ENCODE results near the gene RPLP2. TPM values are rescaled to one million over a fixed set of nuclear protein-coding genes. Genes with fewer than 3 reads are reported as not detected.
A peak's percentile ranks its signal among the peaks of the same experiment; 100 is the strongest.

The RPLP2 gene
- total RNA-seq, 1 experiment from 2014 or later = 2,142 TPM

DNA sequence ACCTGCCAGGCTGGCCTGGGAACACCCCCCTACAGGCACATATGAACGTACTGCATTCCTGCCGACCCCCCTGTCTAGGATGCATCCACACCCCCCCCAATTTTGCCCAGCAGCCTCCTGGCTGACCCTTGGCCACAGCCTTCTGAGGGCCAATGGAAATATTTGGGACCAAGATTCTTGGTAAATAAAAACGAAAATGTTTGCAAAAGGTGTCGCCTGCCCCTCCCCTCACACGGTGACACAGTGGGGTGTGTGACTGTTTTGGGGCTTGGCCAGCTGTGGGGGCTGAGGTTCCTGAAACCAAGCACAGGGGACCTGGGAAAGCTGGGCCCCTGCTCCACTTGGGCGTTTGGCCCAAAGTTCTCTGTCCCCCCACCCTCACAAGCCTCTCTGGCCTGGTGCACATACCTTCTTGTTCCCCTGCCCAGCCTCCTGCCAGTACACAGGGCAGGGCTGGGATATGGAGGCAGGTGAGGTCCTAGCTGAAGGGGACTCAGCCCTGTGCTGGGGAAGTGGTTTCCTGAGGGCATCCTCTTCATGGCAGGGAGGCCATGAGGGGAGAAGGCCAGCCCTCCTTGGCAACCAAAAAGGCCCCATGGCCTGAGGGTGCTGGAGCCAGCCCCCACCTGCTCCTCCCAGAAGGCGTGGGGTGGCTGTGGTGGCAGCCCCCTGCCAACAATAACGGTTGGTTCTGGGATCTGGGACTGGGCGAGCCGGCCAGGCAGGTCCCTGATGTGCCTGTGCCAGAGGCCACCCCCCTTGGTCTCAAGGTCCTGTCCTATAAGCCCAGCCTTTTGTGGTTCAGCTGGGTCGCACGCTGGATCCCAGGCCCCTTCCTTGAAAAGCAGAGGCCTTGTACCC, 15.8 kb downstream of the RPLP2 start:
- peaks cover 5% of the 10 kb centered on the region for H3K4me1 Mint-ChIP-seq (ENCODE audit: insufficient read depth, unreplicated experiment)
- no TSS peak for BruUV-seq (replicated peaks)
- H3K27ac Mint-ChIP-seq (ENCODE audit: low read depth, unreplicated experiment) = no peak overlapping the region

DNA sequence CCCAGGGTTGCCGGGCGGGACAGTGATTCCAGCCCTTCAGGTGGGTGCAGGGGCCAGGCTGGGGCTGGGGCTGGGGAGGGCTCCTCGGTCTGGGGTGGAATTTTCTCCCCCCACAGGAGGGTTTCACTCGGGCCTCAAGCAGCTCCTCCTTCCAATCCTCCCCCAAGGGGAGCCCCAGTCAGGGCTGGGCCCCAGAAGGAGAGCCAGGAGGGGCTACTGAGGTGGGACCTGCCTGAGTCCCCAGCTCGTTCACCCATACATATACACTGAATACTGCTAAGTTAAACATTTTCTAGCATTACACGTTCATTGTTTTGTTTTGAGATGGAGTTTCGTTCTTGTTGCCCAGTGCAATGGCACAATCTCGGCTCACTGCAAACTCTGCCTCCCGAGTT, 16.5 kb downstream of the RPLP2 start:
- intact Hi-C loops (cut with micrococcal nuclease) = no loop called here
- Mint-ChIP-seq H3K27me3 (ENCODE audit: insufficient read depth, unreplicated experiment) (no peaks in the 10 kb centered on the region), H3K4me1 (ENCODE audit: insufficient read depth, unreplicated experiment) (peaks cover 5% of the 10 kb centered on the region), H3K4me3 (ENCODE audit: unreplicated experiment) (no peak overlapping the region), H3K36me3 (ENCODE audit: insufficient read depth, unreplicated experiment) (peaks cover 36% of the 10 kb centered on the region), H3K9me3 (ENCODE audit: unreplicated experiment) (no peaks in the 10 kb centered on the region), H3K27ac (ENCODE audit: low read depth, unreplicated experiment) (no peak overlapping the region)
- TF ChIP-seq, protein P1, sequence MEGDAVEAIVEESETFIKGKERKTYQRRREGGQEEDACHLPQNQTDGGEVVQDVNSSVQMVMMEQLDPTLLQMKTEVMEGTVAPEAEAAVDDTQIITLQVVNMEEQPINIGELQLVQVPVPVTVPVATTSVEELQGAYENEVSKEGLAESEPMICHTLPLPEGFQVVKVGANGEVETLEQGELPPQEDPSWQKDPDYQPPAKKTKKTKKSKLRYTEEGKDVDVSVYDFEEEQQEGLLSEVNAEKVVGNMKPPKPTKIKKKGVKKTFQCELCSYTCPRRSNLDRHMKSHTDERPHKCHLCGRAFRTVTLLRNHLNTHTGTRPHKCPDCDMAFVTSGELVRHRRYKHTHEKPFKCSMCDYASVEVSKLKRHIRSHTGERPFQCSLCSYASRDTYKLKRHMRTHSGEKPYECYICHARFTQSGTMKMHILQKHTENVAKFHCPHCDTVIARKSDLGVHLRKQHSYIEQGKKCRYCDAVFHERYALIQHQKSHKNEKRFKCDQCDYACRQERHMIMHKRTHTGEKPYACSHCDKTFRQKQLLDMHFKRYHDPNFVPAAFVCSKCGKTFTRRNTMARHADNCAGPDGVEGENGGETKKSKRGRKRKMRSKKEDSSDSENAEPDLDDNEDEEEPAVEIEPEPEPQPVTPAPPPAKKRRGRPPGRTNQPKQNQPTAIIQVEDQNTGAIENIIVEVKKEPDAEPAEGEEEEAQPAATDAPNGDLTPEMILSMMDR (IDR thresholded peaks at IDR 0.05; ENCODE audit: unreplicated experiment) = no peak
- ChIA-PET CTCF (no interaction called here), POLR2A (interaction anchor here (1.6 kb wide), 1 partner anchor 14 kb away, joined by 5 read pairs; no protein-coding TSS in a partner anchor)
- DNase-seq (ENCODE audit: unreplicated experiment) = no peak
- BruUV-seq (replicated peaks) = no TSS peak

More for the DNA sequence above, 15.8 kb downstream of the RPLP2 start:
- intact Hi-C loops (cut with micrococcal nuclease) = no loop called here
- H3K4me3 Mint-ChIP-seq (ENCODE audit: unreplicated experiment) = no peak overlapping the region
- peaks cover 42% of the 10 kb centered on the region for H3K36me3 Mint-ChIP-seq (ENCODE audit: insufficient read depth, unreplicated experiment)
- ChIA-PET POLR2A (interaction anchor here (0.6 to 2.0 kb wide), 6 partner anchors 9 to 1009 kb away, joined by 3 to 8 read pairs (median 4); partner anchors contain the start of gene RPLP2), CTCF (interaction anchor here (0.6 kb wide), 1 partner anchor 12 kb away, joined by 3 read pairs; no protein-coding TSS in a partner anchor)
- TF ChIP-seq, protein P1 (IDR thresholded peaks at IDR 0.05; ENCODE audit: unreplicated experiment) = no peak
- no peaks in the 10 kb centered on the region for H3K27me3 Mint-ChIP-seq (ENCODE audit: insufficient read depth, unreplicated experiment)
- H3K9me3 Mint-ChIP-seq (ENCODE audit: unreplicated experiment) = no peaks in the 10 kb centered on the region
- no peak for DNase-seq (ENCODE audit: unreplicated experiment)

DNA sequence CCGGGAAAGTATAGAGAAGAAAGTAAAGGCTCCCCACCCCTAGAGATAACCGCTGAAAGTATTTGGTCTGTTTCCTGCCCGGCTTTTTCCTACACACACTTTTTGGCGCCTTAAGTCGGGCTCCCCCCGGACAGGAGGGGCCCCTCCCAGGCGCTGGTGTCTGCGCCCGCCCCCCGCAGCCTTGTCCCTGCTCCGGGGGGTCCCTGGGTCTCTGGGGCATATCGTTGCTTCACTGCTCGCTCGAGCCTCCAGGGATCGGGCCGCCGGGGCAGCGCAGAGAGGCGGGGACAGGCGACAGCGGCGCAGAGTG, 17.0 kb downstream of the RPLP2 start:
- POLR2A ChIA-PET = no interaction called here
- peaks cover 34% of the 10 kb centered on the region for H3K36me3 Mint-ChIP-seq (ENCODE audit: insufficient read depth, unreplicated experiment)
- TF ChIP-seq, protein P1 (IDR thresholded peaks at IDR 0.05; ENCODE audit: unreplicated experiment) = no peak

DNA sequence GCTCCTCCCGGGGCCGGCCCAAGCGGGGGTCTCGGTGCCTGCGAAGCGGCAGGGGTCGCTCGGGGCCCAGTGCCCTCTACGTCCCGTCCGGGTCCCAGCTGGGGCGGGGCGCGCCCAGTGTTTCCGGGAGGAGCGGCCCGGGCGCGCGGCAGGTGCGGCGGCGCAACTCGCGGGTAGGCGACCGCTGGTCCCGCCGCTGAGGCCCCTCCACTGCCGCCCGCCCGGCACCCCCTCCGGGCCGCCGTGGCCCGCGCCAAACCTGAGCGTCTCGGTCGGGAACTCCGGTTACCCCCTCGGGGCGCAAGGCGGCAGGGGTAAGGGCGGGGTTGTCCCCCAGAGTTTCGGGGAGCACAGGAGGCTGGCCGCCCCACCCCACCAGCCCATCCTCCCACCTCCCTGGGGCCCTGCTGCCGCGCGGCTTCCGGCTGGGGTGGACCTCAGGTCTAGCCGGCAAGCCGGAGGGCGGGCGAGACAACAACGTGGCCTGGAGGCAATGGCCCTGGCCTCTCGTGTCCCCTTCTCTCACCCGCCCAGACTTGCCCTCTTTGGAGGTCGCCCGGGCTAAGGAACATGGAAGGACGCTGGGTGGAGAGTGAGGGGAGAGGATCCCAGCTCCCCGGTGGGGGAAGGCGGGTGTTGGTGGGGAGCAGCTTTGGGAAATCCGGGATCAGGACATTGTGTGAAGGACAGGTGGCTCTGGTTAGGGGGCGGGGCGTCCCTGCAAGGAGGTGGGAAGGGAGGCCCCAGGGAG, 17.6 kb downstream of the RPLP2 start:
- Mint-ChIP-seq H3K36me3 (ENCODE audit: insufficient read depth, unreplicated experiment) (peaks cover 31% of the 10 kb centered on the region), H3K27ac (ENCODE audit: low read depth, unreplicated experiment) (no peak overlapping the region), H3K4me1 (ENCODE audit: insufficient read depth, unreplicated experiment) (peaks cover 12% of the 10 kb centered on the region), H3K9me3 (ENCODE audit: unreplicated experiment) (no peaks in the 10 kb centered on the region), H3K27me3 (ENCODE audit: insufficient read depth, unreplicated experiment) (no peaks in the 10 kb centered on the region), H3K4me3 (ENCODE audit: unreplicated experiment) (peak overlapping the region; percentile 36)
- TF ChIP-seq, protein P1 (IDR thresholded peaks at IDR 0.05; ENCODE audit: unreplicated experiment) = no peak
- CTCF ChIA-PET = interaction anchor here (0.7 kb wide), 1 partner anchor 370 kb away, joined by 9 read pairs; no protein-coding TSS in a partner anchor
- intact Hi-C loops (cut with micrococcal nuclease) = no loop called here
- BruUV-seq (replicated peaks) = no TSS peak
- POLR2A ChIA-PET = interaction anchor here (0.6 to 1.2 kb wide), 3 partner anchors 71 to 169 kb away, joined by 3 read pairs; partner anchors contain the start of gene EPS8L2
- no peak for DNase-seq (ENCODE audit: unreplicated experiment)

More for the DNA sequence above, 17.0 kb downstream of the RPLP2 start:
- intact Hi-C loops (cut with micrococcal nuclease) = no loop called here
- no peak overlapping the region for H3K4me3 Mint-ChIP-seq (ENCODE audit: unreplicated experiment)
- CTCF ChIA-PET = no interaction called here
- H3K27me3 Mint-ChIP-seq (ENCODE audit: insufficient read depth, unreplicated experiment) = no peaks in the 10 kb centered on the region
- BruUV-seq (replicated peaks) = no TSS peak
- H3K9me3 Mint-ChIP-seq (ENCODE audit: unreplicated experiment) = no peaks in the 10 kb centered on the region
- no peak for DNase-seq (ENCODE audit: unreplicated experiment)
- H3K4me1 Mint-ChIP-seq (ENCODE audit: insufficient read depth, unreplicated experiment) = peaks cover 9% of the 10 kb centered on the region
- no peak overlapping the region for H3K27ac Mint-ChIP-seq (ENCODE audit: low read depth, unreplicated experiment)
